Stimulated activated CD4-positive, alpha-beta T cell treated with anti-CD3 and anti-CD28 coated beads, Interleukin-12 subunit alpha, Interleukin-12 subunit beta, amount 100 ng/mL, for 24 hours (primary cell): ENCODE data around the gene COL19A1.
"Not testable (repeated sequence)": the region's sequence is repeated elsewhere in the genome, so short reads cannot be mapped to it uniquely, and the experiment has no call there.

Experiments
- DNase-seq, 2 experiments: peaks; one replicate each; pipeline ENCODE4 v3.0.0-alpha.2; 2020; ENCODE audit warnings: low read depth in 2 of 2

The COL19A1 gene

DNA sequence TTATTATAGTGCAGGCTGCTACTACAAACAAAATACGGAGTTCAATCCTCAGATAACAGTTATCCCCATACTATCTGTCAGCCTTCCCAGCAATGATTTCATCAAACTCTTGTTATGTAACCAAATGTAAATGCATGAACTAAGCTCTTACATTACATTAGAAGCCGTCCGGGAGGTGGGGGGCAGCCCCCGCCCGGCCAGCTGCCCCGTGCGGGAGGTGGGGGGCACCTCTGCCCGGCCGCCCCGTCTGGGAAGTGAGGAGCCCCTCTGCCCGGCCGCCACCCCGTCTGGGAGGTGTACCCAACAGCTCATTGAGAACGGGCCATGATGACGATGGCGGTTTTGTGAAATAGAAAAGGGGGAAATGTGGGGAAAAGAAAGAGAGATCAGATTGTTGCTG, 99.6 kb downstream of the COL19A1 start:
- DNase-seq = not testable (repeated sequence)

- no peak for DNase-seq
Observed at GRCh38 chr6:69973138-69973537, 106.8 kb downstream of the COL19A1 start.

DNA sequence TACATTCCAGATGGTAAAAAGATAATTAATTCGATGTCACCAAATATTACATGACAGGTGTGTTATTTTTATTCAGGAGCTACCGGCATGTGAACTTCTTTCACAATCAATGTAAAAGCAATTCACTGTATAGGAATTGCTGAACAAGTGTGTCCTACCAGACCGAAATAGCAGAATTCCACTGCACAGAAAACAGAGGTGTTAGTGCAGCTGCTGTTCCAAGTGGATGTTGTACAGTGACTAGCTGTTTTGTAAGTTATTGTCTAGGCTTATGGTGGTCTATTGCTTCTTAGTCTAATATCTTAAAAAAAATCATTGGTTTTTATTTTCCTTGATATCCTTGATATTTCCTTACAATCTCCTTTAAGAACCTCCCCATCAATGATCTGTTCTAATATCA, 107.4 kb downstream of the COL19A1 start:
- DNase-seq = no peak

- DNase-seq = no peak
Observed at GRCh38 chr6:69974193-69974592, 107.8 kb downstream of the COL19A1 start.

GRCh38 chr6:69976591-69977090, 110.3 kb downstream of the COL19A1 start:
- no peak for DNase-seq

GRCh38 chr6:69980624-69981023, 114.3 kb downstream of the COL19A1 start:
- no peak for DNase-seq

DNA sequence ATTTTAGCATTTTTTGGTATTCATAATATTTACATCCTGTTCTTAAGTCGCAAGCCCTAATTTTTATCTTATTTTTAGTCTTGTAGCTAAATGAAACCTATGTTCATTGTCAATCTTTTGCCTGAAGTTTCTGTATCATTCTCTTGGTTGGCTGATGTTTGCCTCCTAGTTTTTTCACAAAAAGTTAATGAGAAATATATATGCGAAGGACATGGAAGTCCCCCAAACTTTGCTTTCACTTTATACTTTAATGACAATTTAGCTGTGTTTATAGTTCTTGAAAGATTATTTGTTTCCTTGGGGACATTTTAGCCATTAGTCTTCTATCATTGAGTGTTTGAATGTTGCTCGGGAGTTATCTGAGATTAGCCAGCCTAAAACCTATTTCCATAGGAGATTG, 118.2 kb downstream of the COL19A1 start:
- no peak for DNase-seq

DNA sequence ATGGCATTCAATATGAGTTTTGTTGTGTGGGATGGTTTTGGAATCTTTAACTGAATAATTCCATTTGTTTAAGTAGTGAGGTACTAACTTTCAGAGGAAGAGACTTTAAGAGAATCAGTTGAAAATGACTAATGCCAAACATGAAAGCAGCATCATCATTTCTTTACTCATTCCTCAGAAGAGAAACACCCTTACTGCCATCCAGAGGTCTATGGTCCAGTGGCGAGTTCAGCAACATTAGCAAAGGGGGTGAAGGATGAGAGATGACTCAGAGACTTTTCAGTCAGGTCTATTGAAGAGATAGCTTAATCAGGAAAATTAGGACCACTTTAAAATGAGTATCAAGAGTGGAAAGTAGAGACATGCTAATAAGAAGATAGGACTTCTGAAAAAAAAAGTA, 118.8 kb downstream of the COL19A1 start:
- no peak for DNase-seq

DNA sequence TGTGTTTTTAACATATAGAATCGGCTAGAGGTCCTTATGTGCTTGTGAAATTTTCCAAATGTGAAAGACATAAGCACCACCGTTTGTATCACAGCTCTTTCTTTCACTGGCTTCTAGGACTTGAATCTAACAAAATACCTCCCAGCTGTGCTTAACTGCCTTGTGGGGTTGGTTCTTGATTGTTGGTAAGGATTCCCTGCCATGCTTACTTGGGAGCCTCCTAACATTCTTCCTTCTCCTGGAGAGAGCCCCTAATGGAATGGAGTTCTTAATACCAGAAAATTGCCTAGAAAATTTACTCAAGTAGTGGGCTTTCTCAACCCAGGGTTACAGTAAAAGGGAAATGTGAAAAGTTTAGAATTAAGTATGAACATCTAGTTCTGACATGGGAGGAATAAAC, 121.2 kb downstream of the COL19A1 start:
- DNase-seq = no peak

- DNase-seq = no peak
Observed at GRCh38 chr6:69988458-69989126, 122.2 kb downstream of the COL19A1 start.

GRCh38 chr6:69994251-69994650, 127.9 kb downstream of the COL19A1 start:
- DNase-seq = no peak

DNA sequence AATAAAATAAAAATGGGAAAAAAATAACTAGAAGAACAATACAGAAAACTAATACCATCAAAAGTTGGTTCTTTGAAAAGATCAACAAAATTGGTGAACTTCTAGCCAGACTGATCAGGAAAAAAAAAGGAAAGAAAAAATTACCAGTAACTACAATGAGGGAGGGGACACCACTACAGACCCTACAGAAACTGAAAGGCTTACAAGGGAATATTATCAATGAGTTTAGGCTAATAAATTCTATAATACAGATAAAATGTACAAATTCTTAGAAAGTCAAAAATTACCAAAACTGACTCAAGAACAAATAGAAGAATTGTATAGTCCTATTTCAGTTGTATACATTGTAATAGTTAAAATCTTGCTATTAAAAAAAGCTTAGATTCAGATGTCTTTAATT, 141.8 kb downstream of the COL19A1 start:
- DNase-seq = no peak

DNA sequence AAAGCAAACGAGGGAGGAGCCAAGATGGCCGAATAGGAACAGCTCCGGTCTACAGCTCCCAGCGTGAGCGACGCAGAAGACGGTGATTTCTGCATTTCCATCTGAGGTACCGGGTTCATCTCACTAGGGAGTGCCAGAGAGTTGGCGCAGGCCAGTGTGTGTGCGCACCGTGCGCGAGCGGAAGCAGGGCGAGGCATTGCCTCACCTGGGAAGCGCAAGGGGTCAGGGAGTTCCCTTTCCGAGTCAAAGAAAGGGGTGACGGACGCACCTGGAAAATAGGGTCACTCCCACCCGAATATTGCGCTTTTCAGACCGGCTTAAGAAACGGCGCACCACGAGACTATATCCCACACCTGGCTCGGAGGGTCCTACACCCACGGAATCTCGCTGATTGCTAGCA, 144.0 kb downstream of the COL19A1 start:
- not testable (repeated sequence) for DNase-seq

DNA sequence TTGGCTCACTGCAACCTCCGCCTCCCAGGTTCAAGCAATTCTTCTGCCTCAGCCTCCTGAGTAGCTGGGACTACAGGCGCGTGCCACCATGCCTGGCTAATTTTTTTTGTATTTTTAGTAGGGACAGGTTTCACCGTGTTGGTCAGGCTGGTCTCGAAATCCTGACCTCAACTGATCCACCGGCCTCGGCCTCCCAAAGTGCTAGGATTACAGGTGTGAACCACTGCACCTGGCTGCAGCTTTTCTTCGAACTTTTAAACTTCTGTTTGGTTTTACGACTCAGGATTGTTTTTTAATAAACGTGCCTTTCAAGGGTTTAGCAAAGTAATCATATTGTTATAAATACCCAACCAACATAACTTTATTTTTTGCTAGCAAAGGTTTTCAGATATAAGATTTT, 156.8 kb downstream of the COL19A1 start:
- not testable (repeated sequence) for DNase-seq

DNA sequence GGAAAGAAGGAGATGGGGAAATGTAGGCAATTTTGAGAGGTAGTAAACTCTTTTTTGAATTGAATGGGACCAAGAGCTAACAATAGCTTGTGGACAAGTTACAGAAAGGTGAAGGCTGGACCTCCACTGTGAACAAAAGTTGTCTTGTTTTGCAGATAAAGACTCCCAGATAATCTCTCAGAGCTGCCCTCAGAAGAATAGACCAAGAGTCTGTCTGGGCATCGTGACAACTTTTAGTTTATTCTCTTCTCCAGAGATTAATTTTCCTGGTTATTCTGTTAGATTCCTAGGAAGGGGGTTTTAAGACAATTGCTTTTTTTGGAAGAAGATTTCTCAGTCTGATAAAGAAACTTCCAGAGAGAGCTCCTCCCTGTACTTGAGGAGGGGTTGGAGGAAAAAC, 161.9 kb downstream of the COL19A1 start:
- no peak for DNase-seq

GRCh38 chr6:70028926-70029325, 162.6 kb downstream of the COL19A1 start:
- no peak for DNase-seq

GRCh38 chr6:70033781-70034180, 167.4 kb downstream of the COL19A1 start:
- no peak for DNase-seq

DNA sequence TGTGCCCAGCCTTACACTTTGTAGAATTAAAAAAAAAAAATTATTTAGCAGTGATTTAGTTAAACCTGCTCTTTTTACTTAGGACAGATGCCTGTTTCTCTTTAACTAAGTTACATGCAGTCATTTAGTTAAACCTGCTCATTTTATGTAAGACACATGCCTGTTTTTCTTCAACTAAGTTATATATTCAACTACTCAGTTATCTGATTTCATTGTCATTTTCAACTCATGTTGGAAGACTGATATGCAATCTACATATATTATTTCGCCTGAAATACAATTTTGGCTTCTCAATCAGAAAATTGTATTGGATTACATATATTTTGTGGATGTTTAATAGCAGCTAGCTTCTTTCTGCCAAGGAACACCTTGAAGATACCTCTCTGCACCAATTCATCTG, 171.1 kb downstream of the COL19A1 start:
- DNase-seq = no peak

- no peak for DNase-seq
Observed at GRCh38 chr6:70040766-70041165, 174.4 kb downstream of the COL19A1 start.

DNA sequence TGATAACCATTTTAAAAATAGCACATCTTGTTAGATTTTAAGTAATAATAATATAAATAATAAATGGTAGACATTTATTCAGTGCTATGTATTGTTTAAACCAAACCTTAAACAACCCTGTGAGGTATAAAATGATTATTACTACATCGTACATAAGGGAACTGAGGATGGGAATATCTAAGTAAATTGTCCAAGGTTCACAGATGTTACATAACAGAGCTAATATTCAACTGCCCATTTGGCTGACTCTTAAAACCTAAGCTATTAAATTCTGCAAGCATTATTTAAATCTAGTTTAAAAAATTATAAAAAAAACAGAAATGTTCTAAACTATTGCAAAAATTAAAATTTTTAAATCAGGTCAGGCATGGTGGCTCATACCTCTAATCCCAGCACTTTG, 175.1 kb downstream of the COL19A1 start:
- no peak for DNase-seq

- no peak for DNase-seq
Observed at GRCh38 chr6:70045413-70045812, 179.1 kb downstream of the COL19A1 start.

DNA sequence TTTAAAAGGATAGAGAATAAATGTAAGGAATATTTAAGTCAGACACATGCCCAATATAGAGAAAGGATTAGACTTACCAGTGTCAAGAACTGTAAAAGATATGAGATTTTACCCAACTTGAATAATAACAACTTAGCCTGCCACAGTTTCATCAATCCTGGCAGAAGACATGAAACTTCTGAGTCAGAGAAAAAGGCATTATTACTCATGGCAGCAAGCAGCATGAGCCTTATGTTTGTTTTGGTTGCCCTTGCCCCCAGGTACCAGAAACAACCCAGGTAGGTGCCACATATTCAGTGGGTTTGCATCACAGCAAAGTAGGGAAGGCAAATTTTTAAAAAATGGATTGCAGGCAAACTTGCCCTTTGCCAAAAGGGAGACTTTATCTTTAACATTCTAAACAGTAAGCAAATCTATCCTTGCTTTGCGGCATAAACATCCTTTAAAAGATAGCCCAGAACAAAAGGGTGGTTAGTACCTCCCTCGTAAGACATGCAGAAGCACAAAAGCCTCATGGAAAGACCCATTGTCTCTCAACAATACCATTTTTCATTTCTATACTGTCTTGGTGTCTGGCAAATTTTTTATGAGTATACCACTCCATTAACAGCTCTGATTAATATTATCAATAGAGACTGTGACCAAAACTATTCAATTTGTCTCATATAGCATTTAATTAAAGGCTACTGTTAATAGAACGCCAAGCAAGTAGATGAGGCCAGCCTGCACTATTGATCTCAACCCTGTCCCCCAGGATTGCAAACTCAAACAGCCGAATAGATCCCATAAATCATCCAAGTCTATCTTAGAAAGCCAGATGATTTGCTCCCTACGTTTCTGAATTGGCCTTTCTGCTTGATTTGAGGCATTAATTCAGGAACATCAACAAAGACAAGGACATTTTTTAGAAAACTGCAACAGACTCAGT, 185.1 kb downstream of the COL19A1 start:
- no peak for DNase-seq
